Measurements from ENCODE around the gene SYTL2.

The SYTL2 gene

DNA sequence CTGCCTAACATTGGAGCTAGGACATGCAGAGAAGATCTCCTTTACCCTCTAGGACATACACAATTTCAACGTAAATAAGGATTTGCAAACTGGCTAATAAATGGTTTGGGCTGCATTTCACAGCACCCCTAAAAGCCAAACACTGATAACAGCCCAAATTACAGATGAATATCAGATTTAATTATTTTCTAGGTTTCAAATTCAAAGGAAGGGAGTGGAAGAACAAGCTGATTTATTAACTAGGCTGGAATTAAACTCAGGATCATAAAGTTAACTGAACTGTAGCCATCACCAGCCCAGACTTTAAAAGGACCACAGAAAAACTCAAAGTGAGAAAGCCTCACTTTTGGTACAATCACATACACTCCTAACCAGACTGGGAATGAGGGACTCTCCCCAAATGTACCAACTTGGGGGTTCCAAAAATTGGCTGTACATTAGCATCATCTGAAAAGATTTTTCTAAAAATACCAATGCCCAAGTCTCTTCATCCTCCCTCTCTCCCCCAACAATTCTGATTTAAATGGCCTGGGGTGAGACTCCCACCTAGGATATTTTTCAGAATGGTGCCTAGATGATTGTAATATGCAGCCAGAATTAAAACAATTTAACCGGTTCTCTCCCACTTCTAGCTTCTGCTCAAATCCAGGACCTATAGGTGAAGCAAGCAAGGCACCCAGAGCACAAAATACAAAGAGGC is 43.5 kb downstream of the SYTL2 start:
- FAIRE-seq (no peak), DNase-seq (ENCODE audit: insufficient read length, low spot score) (no peak)

DNA sequence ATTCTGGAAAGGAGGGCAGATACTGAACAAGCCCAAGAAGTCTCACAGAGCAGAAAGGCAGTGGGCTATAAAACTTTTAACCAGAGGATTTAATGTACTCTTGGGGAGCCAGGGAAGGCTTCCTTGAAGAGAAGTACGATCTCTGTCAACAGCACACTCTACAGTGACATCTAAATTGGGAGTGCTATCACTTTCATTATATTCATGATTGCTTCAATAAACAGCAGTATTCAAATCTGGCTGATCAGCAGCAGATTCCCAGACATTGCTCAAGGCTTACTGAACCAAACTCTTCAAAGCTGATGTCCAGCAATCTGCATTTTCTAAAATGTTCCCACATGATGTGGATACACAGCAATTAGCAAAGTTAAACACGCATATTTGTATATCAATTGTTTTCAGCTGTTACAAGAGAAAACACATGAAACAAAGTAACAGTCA is 44.2 kb downstream of the SYTL2 start:
- FAIRE-seq, result no peak
- no peak for DNase-seq (ENCODE audit: insufficient read length, low spot score)

DNA sequence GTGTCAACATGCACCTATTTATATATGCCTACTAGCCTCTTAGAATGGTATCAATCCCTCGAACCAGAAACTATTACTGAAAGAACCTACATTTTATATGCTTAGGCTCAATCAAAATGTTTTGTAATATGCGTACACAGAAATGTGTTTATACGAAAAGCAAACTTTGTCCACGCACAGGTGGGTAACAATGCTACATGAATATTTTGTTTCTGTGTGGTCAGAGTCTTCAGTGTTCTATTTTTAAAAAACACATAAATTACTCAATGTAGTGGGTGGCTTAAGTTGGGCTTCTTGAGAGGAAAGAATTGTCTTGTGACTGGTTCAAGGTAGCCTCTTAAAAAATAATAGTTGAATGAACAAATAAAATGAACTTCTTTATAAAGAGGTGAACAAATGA is 46.1 kb downstream of the SYTL2 start:
- no peak for DNase-seq (ENCODE audit: insufficient read length, low spot score)
- no peak for FAIRE-seq

GRCh38 chr11:85762226-85762625 is 48.7 kb downstream of the SYTL2 start:
- DNase-seq (ENCODE audit: insufficient read length, low spot score) (no peak), FAIRE-seq (no peak)

DNA sequence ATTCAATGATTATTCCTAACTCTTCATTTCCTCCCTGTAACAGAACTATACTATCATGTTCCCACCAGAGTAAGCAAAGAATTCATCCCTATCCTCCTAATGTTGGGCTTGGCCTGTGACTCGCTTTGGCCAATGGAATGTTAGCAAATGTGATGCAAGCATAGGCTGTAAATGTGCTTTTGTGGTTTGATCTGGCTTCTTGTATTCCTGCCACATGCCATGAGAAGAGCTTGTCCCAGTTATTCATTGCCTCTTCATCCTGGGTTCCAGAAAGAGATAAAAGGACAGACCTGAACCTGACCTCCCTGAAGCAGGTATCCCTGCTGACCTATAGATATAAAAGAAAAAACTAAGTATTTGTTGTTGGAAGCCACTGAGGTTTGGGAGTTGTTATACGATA is 51.0 kb downstream of the SYTL2 start:
- FAIRE-seq (no peak), DNase-seq (ENCODE audit: insufficient read length, low spot score) (no peak)

GRCh38 chr11:85758480-85759039 is 52.4 kb downstream of the SYTL2 start:
- FAIRE-seq, result no peak
- no peak for DNase-seq (ENCODE audit: insufficient read length, low spot score)

GRCh38 chr11:85758026-85758425 is 52.9 kb downstream of the SYTL2 start:
- no peak for FAIRE-seq
- DNase-seq (ENCODE audit: insufficient read length, low spot score), result no peak

DNA sequence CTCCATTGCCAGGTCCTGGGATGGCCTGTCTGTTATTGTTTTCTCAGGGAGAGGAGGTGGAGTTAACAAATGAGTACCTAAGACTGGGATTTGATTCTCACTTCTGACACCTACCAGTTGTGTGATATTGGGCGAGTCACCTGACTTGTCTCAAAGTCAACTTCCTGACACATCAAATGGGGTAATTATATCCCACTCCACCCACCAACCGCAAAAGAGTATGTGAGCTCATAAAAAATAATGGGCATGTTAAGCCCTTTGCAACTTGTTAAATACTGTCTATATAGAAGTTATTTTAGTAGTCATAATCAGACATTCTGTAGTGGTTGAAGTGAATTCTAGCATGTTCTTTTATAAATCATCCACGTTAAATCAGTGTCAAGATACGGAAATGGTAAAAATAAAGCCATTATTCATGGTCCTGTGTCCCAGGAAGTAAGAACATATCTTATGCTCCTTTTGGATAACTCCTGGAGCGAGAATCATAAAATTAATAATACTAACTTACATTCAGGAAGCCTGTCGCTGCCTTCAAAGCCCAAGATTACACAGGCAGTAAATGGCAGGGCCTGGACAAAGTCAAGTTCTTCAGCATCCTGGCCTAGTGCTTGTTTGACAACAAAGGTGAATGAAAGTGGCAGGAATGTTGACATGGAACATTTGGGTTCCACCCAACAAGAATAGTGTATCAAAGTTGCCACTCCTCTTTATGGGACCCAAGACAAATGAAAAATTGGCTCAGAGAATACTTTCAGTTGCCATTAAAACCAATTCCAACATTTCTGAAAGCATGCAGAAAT is 54.3 kb downstream of the SYTL2 start:
- DNase-seq (ENCODE audit: insufficient read length, low spot score) (no peak), FAIRE-seq (no peak)

DNA sequence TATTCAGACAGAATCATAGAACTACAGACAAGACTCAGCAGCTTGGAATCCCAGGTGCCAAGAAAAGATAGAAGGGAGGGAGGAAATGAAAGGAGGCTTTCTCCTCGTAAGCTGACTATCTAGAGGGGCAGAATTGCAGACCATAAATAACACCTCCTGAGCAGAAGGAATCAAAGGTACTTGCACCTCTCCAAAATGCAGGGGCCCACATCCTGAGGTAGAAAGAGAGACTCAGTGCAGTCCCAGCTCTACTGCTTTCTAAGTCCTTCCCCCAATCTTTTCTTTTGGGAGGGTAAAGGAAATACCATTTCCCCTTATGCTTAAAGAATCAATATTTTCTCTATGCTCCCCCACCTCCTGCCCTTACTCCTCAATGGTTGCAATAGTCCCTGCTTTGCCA is 55.2 kb downstream of the SYTL2 start:
- no peak for DNase-seq (ENCODE audit: insufficient read length, low spot score)
- FAIRE-seq, result no peak

- no peak for DNase-seq (ENCODE audit: insufficient read length, low spot score)
- no peak for FAIRE-seq
These were observed 55.7 kb downstream of the SYTL2 start for GRCh38 chr11:85755285-85755684.

DNA sequence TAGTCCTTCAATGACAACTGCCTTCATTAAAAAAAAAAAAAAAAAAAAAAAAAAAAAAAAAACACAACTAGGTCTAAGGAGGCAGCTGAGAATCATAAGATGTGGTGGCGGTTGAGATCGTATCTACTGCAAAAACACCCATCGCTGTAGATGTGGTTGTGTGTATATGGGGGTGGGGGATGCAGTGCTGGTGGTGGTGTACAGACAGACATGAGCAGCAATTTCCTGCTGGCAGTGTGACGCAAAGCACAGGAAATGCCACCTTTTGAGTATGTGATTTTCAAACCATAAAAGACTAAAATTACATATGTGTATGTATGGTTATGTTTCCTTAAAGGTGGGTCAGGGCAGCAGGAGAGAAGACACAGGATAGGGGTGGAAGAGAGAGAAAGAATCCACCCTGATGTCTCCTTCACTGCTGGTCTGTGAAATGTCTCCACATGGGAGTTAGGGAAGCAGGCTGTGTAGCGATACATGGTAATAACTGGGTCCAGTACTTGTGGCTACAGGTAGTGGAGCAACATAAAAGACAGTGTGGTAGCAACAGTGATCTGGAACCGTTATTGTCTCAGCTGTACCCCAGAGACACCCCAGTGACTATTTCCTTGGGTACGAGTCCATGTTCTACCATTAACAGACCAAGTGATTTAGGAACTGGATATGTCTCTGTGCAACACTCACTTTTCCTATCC is 57.9 kb downstream of the SYTL2 start:
- FAIRE-seq, result no peak
- DNase-seq (ENCODE audit: insufficient read length, low spot score), result no peak

DNA sequence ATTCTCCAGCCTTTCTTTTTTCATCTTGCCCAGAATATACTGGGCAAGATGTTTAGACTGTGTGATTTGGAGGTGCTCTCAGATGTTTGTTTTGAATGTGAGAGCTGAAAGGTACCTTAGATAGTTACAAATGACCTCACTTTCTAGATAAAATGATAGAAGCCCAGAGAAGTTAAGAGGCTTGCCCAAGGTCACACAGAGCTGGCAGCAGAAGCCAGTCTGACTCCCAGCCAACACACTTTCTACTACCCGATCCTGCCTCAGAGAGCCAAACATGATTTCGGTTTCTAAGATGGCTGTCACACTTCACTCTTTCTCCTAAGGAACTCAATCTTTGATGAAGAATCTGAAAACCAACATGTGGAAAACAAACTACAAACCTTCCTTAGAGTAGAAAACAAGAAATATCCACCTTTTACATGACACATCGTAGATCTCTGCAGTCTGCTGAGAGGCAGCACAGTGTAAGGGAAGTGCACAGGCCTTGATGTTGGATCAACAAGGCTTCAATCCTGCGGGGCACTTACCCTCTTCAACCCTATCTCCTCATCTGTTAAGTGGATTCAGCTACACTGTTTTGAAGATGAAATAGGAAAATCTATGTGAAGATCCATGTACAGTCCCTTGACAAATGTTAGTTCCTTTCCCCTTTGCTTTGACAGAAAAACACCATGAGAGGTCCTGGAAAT is 58.6 kb downstream of the SYTL2 start:
- no peak for DNase-seq (ENCODE audit: insufficient read length, low spot score)
- FAIRE-seq, result no peak

DNA sequence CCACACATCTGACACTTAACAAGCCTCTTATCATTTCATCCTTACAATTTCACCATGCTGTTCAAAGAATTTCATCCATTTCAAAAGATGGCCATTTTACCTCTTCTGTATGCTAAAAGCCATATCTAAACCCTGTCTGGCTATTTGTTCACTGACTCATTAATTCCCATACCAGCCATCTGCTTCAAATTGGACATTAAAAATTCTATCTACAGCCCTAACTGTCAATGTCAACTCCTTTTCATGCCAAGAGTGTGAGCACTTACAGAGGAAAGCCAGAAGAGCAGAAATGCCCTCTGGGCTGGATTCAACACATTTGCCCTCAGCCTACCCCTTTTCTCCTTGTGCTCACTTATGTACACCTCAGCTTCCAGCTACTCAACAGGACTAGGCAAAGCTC is 59.2 kb downstream of the SYTL2 start:
- FAIRE-seq, result no peak

DNA sequence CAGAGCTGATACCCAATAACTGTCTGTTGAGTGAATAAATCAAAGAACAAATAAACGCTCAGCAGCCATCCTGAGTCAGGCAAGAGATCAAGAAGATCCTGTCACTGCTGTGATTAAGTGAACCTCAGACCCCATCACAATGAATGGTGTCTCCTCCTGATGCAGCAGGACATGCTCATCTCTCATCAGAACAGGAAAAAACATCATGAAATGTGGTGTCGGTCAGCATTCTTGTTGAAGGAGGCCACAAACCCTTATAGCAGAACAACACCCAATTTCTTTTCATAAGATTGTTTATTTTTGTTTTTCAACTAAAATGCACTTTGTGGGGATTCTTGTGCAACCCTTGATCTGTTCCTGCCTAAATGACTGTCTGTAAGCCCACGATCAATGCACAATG is 60.3 kb downstream of the SYTL2 start:
- DNase-seq (ENCODE audit: insufficient read length, low spot score), result no peak
- FAIRE-seq, result no peak

More for the DNA sequence above, 59.2 kb downstream of the SYTL2 start:
- DNase-seq (ENCODE audit: insufficient read length, low spot score), result no peak

DNA sequence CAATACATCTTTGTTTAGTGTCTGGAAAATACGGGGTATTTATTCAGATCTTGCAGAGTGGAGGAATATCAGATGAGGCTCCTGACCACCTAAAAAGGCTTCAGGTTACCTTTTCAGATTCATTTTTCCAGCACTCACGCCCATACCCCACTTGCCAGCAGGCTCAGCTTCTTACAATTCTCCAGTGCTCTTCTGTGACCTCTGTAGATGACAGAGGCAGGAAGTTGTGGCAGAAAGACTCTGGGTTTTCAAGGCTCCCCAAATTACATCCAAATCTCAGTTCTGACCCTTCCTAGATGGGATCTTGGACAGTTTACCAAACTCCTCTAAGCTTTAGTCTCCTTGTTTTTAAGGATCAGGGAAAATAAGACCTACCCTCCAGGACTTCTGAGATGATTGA is 61.1 kb downstream of the SYTL2 start:
- DNase-seq (ENCODE audit: insufficient read length, low spot score), result no peak
- FAIRE-seq, result no peak

DNA sequence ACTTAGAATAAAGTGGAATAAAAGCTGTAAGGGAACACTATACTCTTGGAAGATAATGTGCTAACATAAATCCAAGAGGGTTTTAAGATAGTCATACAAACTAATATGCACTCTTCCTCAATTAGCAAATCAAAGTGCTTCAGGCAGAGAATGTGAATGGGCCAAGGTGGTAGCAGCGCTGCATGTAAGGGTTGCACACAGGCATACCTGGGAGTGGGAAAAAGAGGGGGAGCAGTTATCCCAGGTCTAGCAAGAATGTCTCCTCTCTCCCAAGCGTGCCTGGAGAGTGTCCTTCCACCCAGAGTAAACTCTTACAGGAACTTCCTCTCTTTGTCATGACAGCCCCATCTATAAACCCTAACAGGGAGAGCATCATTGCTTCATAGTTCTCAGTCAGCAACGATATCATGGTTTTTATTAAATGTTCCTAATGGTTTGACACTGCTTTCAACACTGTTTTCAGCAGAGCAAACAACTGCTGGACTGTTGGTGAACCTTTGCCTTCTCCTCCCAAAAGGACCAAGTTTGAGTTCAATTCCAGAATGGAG is 61.6 kb downstream of the SYTL2 start:
- FAIRE-seq (no peak), DNase-seq (ENCODE audit: insufficient read length, low spot score) (no peak)

DNA sequence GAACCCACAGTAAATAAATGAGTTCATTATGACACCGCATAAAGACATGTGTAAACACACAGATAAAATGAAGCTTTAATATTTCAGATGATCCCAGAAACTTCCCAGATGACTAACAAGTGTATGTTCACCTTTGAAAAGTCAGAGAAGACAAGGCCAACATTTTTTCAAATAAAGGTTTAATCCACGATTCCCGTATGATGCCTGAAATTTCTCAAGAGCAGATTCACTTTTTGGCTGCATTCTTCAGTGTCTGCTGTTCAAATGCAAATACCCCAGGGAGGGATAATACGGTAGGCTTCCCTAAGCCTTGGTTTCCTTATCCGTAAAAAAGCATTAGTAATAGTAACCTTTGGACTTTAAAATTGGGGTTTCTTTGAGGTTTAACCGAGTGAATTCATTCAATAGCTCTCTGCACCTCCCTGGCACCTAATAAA is 62.5 kb downstream of the SYTL2 start:
- no peak for DNase-seq (ENCODE audit: insufficient read length, low spot score)
- no peak for FAIRE-seq

- FAIRE-seq, result no peak
- DNase-seq (ENCODE audit: insufficient read length, low spot score), result no peak
These were observed 64.3 kb downstream of the SYTL2 start for GRCh38 chr11:85746670-85747069.

DNA sequence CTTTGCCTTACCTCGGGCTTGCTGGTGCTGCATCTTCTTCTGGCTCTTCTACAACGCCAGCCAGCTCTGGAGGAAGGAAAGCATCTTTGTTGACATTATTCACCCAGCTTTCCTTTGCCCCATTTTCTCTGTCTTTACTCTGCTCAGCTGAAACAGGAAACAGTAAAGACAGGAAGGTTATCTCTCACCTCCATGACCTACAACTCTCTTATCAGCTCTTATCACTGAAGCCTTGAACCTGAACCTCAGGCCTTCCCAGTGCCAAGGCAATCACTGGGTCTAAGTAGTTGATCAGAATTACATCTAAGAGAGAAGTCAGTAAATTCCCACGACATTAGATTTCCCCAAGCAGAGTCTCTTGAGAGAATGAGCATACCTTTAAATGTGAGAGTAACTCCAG is 65.3 kb downstream of the SYTL2 start:
- FAIRE-seq, result no peak
- DNase-seq (ENCODE audit: insufficient read length, low spot score), result no peak

DNA sequence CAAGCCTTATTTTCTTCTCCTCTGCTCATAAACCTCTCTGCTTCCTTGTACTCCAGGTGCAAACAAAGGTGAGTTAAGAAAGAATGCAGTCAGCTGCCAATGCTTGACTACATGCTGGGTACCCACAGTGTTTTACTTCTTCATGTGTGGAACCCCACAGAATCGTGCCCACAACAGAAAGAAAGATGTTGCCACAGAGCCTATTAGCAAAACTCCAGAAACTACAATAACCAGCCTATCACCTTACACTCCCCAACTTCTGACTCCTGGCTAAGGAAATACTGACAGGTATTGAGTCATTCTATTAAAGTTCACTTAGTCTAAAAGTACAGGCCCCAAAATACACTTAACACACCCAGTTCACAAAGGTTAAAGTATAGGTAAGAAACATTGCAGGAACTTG is 68.1 kb downstream of the SYTL2 start:
- no peak for FAIRE-seq
- no peak for DNase-seq (ENCODE audit: insufficient read length, low spot score)

Measured in GM19239 (cell line).